Measurements from ENCODE around the gene GXYLT1. TPM values are rescaled to one million over a fixed set of nuclear protein-coding genes. Genes with fewer than 3 reads are reported as not detected.

Gene GXYLT1
- total and polyA plus RNA-seq, 9 of the 15 experiments (the other 6 are each of a cell fraction or from before 2014, with no cell fraction given), result 1.4 to 9.3 (median 5.5) TPM

DNA sequence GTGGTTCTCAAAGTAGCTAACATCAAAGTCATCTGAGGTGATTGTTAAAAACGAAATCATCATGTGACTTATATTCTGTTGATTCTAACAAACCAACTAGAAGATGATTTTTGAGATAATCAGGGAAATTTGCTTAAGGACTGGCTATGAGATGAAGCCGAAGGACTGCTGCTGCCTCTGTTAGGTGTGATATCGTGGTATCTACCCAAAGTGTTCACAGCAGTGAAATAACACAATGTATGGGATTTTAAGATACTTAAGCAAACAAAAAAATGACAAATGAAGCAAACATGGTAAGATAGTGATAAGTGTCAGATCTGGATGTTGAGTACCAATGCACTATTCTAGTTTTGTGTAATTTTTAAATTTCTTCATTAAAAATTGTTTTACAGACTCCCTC lies 59.1 kb downstream of the GXYLT1 start (continued):
- TF ChIP-seq BMI1 (IDR thresholded peaks at IDR 0.05; ENCODE audit: low read length) (no peak), NCOR1 (IDR thresholded peaks at IDR 0.05) (peak; percentile 67), STAG1 (CRISPR knock-in tag; IDR thresholded peaks at IDR 0.05; ENCODE audit: borderline replicate concordance) (no peak), ESRRB (CRISPR knock-in tag; IDR thresholded peaks at IDR 0.05; ENCODE audit: borderline replicate concordance) (no peak), HNRNPUL1 (IDR thresholded peaks at IDR 0.05; ENCODE audit: low read length) (no peak), TBP (optimal IDR thresholded peaks at IDR 0.05; ENCODE audit: low read depth, low read length) (no peak), ZNF133 (CRISPR knock-in tag; IDR thresholded peaks at IDR 0.05) (no peak), ZNF224 (CRISPR knock-in tag; IDR thresholded peaks at IDR 0.05) (no peak), DPF2 (IDR thresholded peaks at IDR 0.05) (no peak), ZBTB8A (IDR thresholded peaks at IDR 0.05; ENCODE audit: partially characterized antibody) (no peak)
- TF ChIP-seq, protein P1, sequence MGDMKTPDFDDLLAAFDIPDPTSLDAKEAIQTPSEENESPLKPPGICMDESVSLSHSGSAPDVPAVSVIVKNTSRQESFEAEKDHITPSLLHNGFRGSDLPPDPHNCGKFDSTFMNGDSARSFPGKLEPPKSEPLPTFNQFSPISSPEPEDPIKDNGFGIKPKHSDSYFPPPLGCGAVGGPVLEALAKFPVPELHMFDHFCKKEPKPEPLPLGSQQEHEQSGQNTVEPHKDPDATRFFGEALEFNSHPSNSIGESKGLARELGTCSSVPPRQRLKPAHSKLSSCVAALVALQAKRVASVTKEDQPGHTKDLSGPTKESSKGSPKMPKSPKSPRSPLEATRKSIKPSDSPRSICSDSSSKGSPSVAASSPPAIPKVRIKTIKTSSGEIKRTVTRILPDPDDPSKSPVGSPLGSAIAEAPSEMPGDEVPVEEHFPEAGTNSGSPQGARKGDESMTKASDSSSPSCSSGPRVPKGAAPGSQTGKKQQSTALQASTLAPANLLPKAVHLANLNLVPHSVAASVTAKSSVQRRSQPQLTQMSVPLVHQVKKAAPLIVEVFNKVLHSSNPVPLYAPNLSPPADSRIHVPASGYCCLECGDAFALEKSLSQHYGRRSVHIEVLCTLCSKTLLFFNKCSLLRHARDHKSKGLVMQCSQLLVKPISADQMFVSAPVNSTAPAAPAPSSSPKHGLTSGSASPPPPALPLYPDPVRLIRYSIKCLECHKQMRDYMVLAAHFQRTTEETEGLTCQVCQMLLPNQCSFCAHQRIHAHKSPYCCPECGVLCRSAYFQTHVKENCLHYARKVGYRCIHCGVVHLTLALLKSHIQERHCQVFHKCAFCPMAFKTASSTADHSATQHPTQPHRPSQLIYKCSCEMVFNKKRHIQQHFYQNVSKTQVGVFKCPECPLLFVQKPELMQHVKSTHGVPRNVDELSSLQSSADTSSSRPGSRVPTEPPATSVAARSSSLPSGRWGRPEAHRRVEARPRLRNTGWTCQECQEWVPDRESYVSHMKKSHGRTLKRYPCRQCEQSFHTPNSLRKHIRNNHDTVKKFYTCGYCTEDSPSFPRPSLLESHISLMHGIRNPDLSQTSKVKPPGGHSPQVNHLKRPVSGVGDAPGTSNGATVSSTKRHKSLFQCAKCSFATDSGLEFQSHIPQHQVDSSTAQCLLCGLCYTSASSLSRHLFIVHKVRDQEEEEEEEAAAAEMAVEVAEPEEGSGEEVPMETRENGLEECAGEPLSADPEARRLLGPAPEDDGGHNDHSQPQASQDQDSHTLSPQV (IDR thresholded peaks at IDR 0.05), result 0 out of 2 replicates have a peak, but pooled peaks have one; percentile 23
- TF ChIP-seq, protein P2, sequence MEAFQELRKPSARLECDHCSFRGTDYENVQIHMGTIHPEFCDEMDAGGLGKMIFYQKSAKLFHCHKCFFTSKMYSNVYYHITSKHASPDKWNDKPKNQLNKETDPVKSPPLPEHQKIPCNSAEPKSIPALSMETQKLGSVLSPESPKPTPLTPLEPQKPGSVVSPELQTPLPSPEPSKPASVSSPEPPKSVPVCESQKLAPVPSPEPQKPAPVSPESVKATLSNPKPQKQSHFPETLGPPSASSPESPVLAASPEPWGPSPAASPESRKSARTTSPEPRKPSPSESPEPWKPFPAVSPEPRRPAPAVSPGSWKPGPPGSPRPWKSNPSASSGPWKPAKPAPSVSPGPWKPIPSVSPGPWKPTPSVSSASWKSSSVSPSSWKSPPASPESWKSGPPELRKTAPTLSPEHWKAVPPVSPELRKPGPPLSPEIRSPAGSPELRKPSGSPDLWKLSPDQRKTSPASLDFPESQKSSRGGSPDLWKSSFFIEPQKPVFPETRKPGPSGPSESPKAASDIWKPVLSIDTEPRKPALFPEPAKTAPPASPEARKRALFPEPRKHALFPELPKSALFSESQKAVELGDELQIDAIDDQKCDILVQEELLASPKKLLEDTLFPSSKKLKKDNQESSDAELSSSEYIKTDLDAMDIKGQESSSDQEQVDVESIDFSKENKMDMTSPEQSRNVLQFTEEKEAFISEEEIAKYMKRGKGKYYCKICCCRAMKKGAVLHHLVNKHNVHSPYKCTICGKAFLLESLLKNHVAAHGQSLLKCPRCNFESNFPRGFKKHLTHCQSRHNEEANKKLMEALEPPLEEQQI (IDR thresholded peaks at IDR 0.05), result no peak
- TF ChIP-seq, protein P3, sequence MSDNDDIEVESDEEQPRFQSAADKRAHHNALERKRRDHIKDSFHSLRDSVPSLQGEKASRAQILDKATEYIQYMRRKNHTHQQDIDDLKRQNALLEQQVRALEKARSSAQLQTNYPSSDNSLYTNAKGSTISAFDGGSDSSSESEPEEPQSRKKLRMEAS (CRISPR knock-in tag; IDR thresholded peaks at IDR 0.05), result no peak
- TF ChIP-seq, protein P4, sequence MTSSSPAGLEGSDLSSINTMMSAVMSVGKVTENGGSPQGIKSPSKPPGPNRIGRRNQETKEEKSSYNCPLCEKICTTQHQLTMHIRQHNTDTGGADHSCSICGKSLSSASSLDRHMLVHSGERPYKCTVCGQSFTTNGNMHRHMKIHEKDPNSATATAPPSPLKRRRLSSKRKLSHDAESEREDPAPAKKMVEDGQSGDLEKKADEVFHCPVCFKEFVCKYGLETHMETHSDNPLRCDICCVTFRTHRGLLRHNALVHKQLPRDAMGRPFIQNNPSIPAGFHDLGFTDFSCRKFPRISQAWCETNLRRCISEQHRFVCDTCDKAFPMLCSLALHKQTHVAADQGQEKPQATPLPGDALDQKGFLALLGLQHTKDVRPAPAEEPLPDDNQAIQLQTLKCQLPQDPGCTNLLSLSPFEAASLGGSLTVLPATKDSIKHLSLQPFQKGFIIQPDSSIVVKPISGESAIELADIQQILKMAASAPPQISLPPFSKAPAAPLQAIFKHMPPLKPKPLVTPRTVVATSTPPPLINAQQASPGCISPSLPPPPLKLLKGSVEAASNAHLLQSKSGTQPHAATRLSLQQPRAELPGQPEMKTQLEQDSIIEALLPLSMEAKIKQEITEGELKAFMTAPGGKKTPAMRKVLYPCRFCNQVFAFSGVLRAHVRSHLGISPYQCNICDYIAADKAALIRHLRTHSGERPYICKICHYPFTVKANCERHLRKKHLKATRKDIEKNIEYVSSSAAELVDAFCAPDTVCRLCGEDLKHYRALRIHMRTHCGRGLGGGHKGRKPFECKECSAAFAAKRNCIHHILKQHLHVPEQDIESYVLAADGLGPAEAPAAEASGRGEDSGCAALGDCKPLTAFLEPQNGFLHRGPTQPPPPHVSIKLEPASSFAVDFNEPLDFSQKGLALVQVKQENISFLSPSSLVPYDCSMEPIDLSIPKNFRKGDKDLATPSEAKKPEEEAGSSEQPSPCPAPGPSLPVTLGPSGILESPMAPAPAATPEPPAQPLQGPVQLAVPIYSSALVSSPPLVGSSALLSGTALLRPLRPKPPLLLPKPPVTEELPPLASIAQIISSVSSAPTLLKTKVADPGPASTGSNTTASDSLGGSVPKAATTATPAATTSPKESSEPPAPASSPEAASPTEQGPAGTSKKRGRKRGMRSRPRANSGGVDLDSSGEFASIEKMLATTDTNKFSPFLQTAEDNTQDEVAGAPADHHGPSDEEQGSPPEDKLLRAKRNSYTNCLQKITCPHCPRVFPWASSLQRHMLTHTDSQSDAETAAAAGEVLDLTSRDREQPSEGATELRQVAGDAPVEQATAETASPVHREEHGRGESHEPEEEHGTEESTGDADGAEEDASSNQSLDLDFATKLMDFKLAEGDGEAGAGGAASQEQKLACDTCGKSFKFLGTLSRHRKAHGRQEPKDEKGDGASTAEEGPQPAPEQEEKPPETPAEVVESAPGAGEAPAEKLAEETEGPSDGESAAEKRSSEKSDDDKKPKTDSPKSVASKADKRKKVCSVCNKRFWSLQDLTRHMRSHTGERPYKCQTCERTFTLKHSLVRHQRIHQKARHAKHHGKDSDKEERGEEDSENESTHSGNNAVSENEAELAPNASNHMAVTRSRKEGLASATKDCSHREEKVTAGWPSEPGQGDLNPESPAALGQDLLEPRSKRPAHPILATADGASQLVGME (CRISPR knock-in tag; IDR thresholded peaks at IDR 0.05), result no peak
- TF ChIP-seq, protein P5, sequence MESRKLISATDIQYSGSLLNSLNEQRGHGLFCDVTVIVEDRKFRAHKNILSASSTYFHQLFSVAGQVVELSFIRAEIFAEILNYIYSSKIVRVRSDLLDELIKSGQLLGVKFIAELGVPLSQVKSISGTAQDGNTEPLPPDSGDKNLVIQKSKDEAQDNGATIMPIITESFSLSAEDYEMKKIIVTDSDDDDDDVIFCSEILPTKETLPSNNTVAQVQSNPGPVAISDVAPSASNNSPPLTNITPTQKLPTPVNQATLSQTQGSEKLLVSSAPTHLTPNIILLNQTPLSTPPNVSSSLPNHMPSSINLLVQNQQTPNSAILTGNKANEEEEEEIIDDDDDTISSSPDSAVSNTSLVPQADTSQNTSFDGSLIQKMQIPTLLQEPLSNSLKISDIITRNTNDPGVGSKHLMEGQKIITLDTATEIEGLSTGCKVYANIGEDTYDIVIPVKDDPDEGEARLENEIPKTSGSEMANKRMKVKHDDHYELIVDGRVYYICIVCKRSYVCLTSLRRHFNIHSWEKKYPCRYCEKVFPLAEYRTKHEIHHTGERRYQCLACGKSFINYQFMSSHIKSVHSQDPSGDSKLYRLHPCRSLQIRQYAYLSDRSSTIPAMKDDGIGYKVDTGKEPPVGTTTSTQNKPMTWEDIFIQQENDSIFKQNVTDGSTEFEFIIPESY (CRISPR knock-in tag; IDR thresholded peaks at IDR 0.05), result no peak
